Gastrocnemius medialis (tissue), 4 donors: Measurements from ENCODE around the gene SLC45A2.

Source experiments
- CTCF ChIP-seq, 5 experiments: fragments of 450-650 bp in 3 of 5; fragments of 200-600 bp in 2 of 5; sonication (generic) in 2 of 5; IDR thresholded peaks in 4 of 5; conservative IDR thresholded peaks in 1 of 5; 1 replicate in 4 of 5; 2 replicates in 1 of 5; pipeline ENCODE4 v1.5.1; 2016 to 2019; ENCODE audit warnings: antibody characterized with exemption in 5 of 5, mild to moderate bottlenecking in 3 of 5, moderate library complexity in 3 of 5
- POLR2A ChIP-seq, 2 donors: fragments of 450-650 bp; IDR thresholded peaks; one replicate each; pipeline ENCODE4 v1.6.1; 2017; ENCODE audit warnings: antibody characterized with exemption in 2 of 2, mild to moderate bottlenecking in 2 of 2, moderate library complexity in 2 of 2

DNA sequence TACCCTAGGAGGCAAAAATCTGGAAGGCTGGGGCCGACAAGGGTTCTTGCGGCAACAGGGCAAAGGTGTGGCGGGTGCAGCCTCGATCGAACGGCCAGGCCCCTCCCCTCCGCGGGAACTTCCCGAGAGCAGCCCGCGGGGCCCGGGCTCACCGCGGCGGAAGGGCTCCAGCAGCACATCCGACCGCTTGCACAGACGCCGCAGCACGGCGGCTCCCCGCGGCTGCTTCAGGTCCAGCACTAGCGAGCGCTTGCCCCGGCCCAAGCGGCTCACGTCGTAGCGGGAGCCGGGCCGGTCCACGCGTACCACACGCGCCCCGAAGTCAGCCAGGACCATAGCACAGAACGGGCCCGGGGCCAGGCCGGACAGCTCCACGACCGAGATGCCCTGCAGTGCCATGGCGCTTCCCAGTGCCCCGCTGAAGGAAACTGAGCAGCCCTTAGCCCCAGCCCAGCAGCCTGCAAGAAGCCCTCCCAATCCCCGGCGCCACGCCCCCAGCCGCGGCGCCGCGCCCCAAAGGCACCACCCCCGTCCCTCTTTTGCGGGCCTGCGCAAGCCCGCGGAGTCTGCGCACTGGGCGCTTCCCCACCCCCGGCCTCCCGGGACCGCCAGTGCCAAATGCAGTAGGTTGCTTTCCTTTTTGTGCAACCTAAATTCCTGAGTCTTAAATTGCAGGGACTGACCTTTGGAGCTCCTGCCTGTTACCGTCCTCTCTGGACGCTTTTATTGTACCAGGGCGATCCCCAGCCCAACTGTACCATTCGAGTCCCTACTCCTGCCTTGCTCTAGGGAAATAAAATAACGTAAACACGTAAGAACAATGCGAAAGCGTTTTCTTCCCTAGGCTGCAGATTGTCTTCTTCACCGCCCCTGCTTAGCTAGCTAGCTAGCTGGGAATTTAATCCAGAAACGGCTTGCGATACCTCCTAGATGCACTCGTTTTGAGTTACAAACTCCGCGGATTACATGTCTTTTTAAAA is 23.4 kb upstream of the SLC45A2 start, which contains the start of gene AMACR:
- TF ChIP-seq CTCF (IDR thresholded peaks at IDR 0.05 in 4 of 5, conservative IDR thresholded peaks at IDR 0.05 in 1 of 5) (peak in 2 of 5 experiments; percentile 10 to 16), POLR2A (IDR thresholded peaks at IDR 0.05) (peak; percentile 58 to 84)
